Thyroid gland (tissue), 4 donors: ENCODE measurements around the gene PRSS2. TPM values are rescaled to one million over a fixed set of nuclear protein-coding genes. Genes with fewer than 3 reads are reported as not detected.
A peak's percentile ranks its signal among the peaks of the same experiment; 100 is the strongest.
"Not testable (repeated sequence)": the region's sequence is repeated elsewhere in the genome, so short reads cannot be mapped to it uniquely, and the experiment has no call there.

ENCODE experiments used
- DNase-seq, 2 donors: peaks; one replicate each; pipeline ENCODE4 v3.0.0-alpha.2; 2019
- H3K27ac ChIP-seq, 3 donors: fragments of 200-600 bp; sonication (generic); 1 replicate in 2 of 3; 2 replicates in 1 of 3; pipeline ENCODE4 v1.5.1; 2016 to 2019; ENCODE audit warnings: mild to moderate bottlenecking in 1 of 3, moderate library complexity in 1 of 3
- H3K27me3 ChIP-seq: fragments of 200-600 bp; sonication (generic); one replicate; pipeline ENCODE4 v1.5.1; 2019
- H3K36me3 ChIP-seq, 2 donors: fragments of 200-600 bp; sonication (generic); one replicate each; pipeline ENCODE4 v1.5.1; 2016 to 2019
- H3K4me1 ChIP-seq, 2 donors: fragments of 200-600 bp; sonication (generic); one replicate each; pipeline ENCODE4 v1.5.1; 2017 to 2019
- H3K4me3 ChIP-seq, 3 donors: fragments of 200-600 bp; sonication (generic); replicated peaks in 1 of 3; 1 replicate in 2 of 3; 2 replicates in 1 of 3; pipeline ENCODE4 v1.5.1; 2016; ENCODE audit warnings: mild to moderate bottlenecking in 1 of 3
- H3K9me3 ChIP-seq: fragments of 200-600 bp; sonication (generic); one replicate; pipeline ENCODE4 v1.5.1; 2017
- CTCF ChIP-seq, 6 experiments: fragments of 200-600 bp in 3 of 6; fragments of 450-650 bp in 3 of 6; sonication (generic) in 3 of 6; IDR thresholded peaks; one replicate each; pipeline ENCODE4 v1.5.1; 2016 to 2019; ENCODE audit warnings: antibody characterized with exemption in 6 of 6, mild to moderate bottlenecking in 2 of 6, inconsistent platforms in 1 of 6, moderate library complexity in 1 of 6
- POLR2A ChIP-seq, 2 donors: fragments of 450-650 bp; IDR thresholded peaks; one replicate each; pipeline ENCODE4 v1.6.1; 2017; ENCODE audit warnings: antibody characterized with exemption in 2 of 2, mild to moderate bottlenecking in 2 of 2, moderate library complexity in 1 of 2
- WGBS, 2 donors: methylation state at CpG; one replicate each; pipeline ENCODE4 v1.1.5; 2017; 5-methylcytosine and 5-hydroxymethylcytosine counted together
- intact Hi-C: fragments of 100-400 bp; cut with DNase I; formaldehyde crosslinking; loops from one replicate; pipeline ENCODE4 v1.15.1; 2023
- total RNA-seq, 4 donors: library from RNA; depleted of rRNA; stranded (reverse); fragments of >200 nt; gene quantifications; one replicate each; pipeline ENCODE4 v1.2.3, GENCODE V29; 2016

The PRSS2 gene
- total RNA-seq, 4 donors from 2014 or later, result not detected

GRCh38 chr7:142740786-142741185, 30.0 kb upstream of the PRSS2 start:
- TF ChIP-seq CTCF (IDR thresholded peaks at IDR 0.05) (no peak), POLR2A (IDR thresholded peaks at IDR 0.05) (no peak)
- intact Hi-C loops, result no loop called here
- Histone ChIP-seq H3K27ac (peak overlapping the region in 1 of 3 donors; percentile 65), H3K4me1 (peaks cover 10 to 17% of the 10 kb centered on the region in 2 donors), H3K9me3 (no peaks in the 10 kb centered on the region), H3K4me3 (no peak overlapping the region), H3K36me3 (no peaks in the 10 kb centered on the region), H3K27me3 (no peaks in the 10 kb centered on the region)
- 81 to 86% methylated on average over 5 of the region's 5 CpGs for WGBS, 2 donors
- DNase-seq, result no peak

GRCh38 chr7:142741932-142742331, 28.8 kb upstream of the PRSS2 start:
- Histone ChIP-seq H3K27ac (peak overlapping the region in 2 of 3 donors; percentile 61 to 65), H3K4me1 (peaks cover 10 to 17% of the 10 kb centered on the region in 2 donors)
- H3K4me3 ChIP-seq, H3K27me3 ChIP-seq, intact Hi-C loops, H3K9me3 ChIP-seq, H3K36me3 ChIP-seq: not testable (repeated sequence)
- peak; percentile 67 to 73 for DNase-seq
- TF ChIP-seq POLR2A (IDR thresholded peaks at IDR 0.05), result peak in 1 of 2 donors; percentile 53
- peak in 2 of 6 experiments; percentile 35 to 41 for TF ChIP-seq CTCF (IDR thresholded peaks at IDR 0.05)

- WGBS, 2 donors, result 84 to 96% methylated on average over 1 of the region's 1 CpG
- Histone ChIP-seq H3K9me3 (no peaks in the 10 kb centered on the region), H3K4me3 (no peak overlapping the region), H3K27me3 (no peaks in the 10 kb centered on the region), H3K36me3 (no peaks in the 10 kb centered on the region), H3K27ac (no peak overlapping the region), H3K4me1 (peaks cover 12 to 28% of the 10 kb centered on the region in 2 donors)
- no peak for TF ChIP-seq POLR2A (IDR thresholded peaks at IDR 0.05)
- no peak for TF ChIP-seq CTCF (IDR thresholded peaks at IDR 0.05)
- intact Hi-C loops, result no loop called here
- DNase-seq, result no peak
Observed at GRCh38 chr7:142745091-142745635, 25.6 kb upstream of the PRSS2 start.

GRCh38 chr7:142745745-142746144, 25.0 kb upstream of the PRSS2 start:
- no peak for DNase-seq
- no peaks in the 10 kb centered on the region for H3K36me3 ChIP-seq
- TF ChIP-seq CTCF (IDR thresholded peaks at IDR 0.05) (no peak), POLR2A (IDR thresholded peaks at IDR 0.05) (no peak)

GRCh38 chr7:142746264-142746663, 24.5 kb upstream of the PRSS2 start:
- Histone ChIP-seq H3K4me3 (no peak overlapping the region), H3K27ac (no peak overlapping the region), H3K27me3 (no peaks in the 10 kb centered on the region), H3K36me3 (no peaks in the 10 kb centered on the region), H3K4me1 (peaks cover 12 to 30% of the 10 kb centered on the region in 2 donors), H3K9me3 (no peaks in the 10 kb centered on the region)
- TF ChIP-seq CTCF (IDR thresholded peaks at IDR 0.05) (no peak), POLR2A (IDR thresholded peaks at IDR 0.05) (no peak)
- intact Hi-C loops, result no loop called here
- no peak for DNase-seq
- 80 to 91% methylated on average over 3 of the region's 3 CpGs for WGBS, 2 donors

More at GRCh38 chr7:142745745-142746144, 25.0 kb upstream of the PRSS2 start:
- Histone ChIP-seq H3K9me3 (no peaks in the 10 kb centered on the region), H3K27ac (no peak overlapping the region), H3K27me3 (no peaks in the 10 kb centered on the region), H3K4me3 (no peak overlapping the region), H3K4me1 (peaks cover 12 to 33% of the 10 kb centered on the region in 2 donors)
- 77 to 83% methylated on average over 4 of the region's 4 CpGs for WGBS, 2 donors
- intact Hi-C loops, result no loop called here

- H3K36me3 ChIP-seq, H3K4me3 ChIP-seq, H3K27ac ChIP-seq, H3K9me3 ChIP-seq, intact Hi-C loops, DNase-seq, H3K27me3 ChIP-seq: not testable (repeated sequence)
- WGBS, 2 donors, result 94 to 100% methylated on average over 2 of the region's 2 CpGs
- peaks cover 3 to 19% of the 10 kb centered on the region in 2 donors for H3K4me1 ChIP-seq
Observed at GRCh38 chr7:142748410-142748809, 22.4 kb upstream of the PRSS2 start.
